ENCODE data around the gene POLR2L. TPM values are rescaled to one million over a fixed set of nuclear protein-coding genes. Genes with fewer than 3 reads are reported as not detected.

POLR2L gene
- total and polyA plus RNA-seq, 7 donors, result 34.9 to 198 (median 75.3) TPM

DNA sequence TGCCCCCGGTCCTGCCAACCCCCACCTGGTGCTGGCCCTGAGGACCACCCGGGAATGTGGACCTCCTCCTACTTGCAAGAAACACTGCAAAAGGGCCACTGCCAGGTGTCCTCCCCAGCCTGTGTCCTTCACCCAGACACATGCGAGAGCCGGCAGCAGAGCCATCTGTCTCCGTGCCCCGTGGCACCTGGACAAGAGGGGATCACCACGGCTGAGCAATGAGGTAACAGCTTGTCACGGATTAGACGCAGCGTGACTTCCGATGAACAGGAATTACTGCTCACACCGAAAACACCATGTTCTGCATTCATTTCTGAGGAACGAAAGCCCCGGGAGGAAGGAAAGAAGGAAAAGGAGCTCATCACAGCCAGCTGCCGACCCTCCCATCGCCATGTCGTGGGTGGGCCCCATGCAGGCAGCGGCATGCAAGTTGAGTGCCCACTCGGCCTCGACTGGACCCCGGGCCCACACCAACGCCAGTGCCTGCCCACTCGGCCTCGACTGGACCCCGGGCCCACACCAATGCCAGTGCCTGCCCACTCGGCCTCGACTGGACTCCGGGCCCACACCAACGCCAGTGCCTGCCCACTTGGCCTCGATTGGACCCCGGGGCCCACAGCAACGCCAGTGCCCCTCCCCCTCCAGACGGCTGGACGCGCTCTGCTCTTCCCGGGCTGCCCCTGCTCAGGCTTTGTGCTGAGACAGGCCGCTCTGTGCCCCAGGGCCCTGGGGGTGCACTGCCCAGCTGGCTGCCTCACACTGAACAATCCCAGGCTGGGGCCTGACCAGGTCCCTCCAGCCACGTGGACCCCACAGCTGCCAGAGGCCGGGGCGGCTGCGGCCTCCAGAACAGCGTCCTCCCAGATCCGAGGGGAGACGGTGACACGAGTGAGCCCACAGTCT is 46.2 kb upstream of the POLR2L start:
- H3K27ac ChIP-seq, result no peak overlapping the region
- intact Hi-C loops (cut with DNase I), result no loop called here
- H3K9me3 ChIP-seq, result no peaks in the 10 kb centered on the region
- DNase-seq, result no peak
- H3K36me3 ChIP-seq, result peaks cover 0 to 15% (median 5%) of the 10 kb centered on the region in 4 donors
- TF ChIP-seq, protein P1, sequence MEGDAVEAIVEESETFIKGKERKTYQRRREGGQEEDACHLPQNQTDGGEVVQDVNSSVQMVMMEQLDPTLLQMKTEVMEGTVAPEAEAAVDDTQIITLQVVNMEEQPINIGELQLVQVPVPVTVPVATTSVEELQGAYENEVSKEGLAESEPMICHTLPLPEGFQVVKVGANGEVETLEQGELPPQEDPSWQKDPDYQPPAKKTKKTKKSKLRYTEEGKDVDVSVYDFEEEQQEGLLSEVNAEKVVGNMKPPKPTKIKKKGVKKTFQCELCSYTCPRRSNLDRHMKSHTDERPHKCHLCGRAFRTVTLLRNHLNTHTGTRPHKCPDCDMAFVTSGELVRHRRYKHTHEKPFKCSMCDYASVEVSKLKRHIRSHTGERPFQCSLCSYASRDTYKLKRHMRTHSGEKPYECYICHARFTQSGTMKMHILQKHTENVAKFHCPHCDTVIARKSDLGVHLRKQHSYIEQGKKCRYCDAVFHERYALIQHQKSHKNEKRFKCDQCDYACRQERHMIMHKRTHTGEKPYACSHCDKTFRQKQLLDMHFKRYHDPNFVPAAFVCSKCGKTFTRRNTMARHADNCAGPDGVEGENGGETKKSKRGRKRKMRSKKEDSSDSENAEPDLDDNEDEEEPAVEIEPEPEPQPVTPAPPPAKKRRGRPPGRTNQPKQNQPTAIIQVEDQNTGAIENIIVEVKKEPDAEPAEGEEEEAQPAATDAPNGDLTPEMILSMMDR (IDR thresholded peaks at IDR 0.05), result no peak
- no peak for TF ChIP-seq POLR2A (IDR thresholded peaks at IDR 0.05)
- no peak for TF ChIP-seq EP300 (IDR thresholded peaks at IDR 0.05)
- no peak for TF ChIP-seq POLR2AphosphoS5 (IDR thresholded peaks at IDR 0.05)
- no peaks in the 10 kb centered on the region for H3K27me3 ChIP-seq
- WGBS, 2 donors, result 93 to 94% methylated on average over 45 of the region's 45 CpGs
- no peaks in the 10 kb centered on the region for H3K4me1 ChIP-seq
- no peak overlapping the region for H3K4me3 ChIP-seq

DNA sequence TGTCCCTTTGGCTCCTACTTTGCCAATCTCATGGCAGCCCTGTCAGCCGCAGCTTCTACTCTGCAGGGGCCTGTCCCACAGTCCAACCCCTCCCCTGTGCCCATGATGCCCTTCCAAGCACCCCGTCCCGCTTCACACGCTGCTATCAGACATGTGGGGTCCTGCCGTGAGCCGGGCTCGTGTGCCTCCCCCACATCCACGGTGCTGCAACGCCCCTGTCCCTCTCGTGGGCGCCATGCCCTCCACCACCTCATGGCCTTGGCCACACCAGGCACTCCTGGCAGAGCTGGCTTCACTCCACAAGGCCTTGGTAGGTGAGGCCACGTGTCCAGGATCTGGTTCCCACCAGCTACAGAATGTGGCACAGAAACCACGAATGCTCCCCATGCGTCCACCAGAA is 45.3 kb upstream of the POLR2L start:
- Histone ChIP-seq H3K9me3 (no peaks in the 10 kb centered on the region), H3K36me3 (peaks cover 0 to 24% (median 9%) of the 10 kb centered on the region in 4 donors), H3K4me1 (no peaks in the 10 kb centered on the region), H3K27me3 (no peaks in the 10 kb centered on the region), H3K27ac (no peak overlapping the region), H3K4me3 (no peak overlapping the region)
- intact Hi-C loops (cut with DNase I), result no loop called here
- no peak for DNase-seq
- 95 to 96% methylated on average over 14 of the region's 14 CpGs for WGBS, 2 donors
- no peak for TF ChIP-seq POLR2A (IDR thresholded peaks at IDR 0.05)
- TF ChIP-seq, protein P1 (IDR thresholded peaks at IDR 0.05), result no peak

DNA sequence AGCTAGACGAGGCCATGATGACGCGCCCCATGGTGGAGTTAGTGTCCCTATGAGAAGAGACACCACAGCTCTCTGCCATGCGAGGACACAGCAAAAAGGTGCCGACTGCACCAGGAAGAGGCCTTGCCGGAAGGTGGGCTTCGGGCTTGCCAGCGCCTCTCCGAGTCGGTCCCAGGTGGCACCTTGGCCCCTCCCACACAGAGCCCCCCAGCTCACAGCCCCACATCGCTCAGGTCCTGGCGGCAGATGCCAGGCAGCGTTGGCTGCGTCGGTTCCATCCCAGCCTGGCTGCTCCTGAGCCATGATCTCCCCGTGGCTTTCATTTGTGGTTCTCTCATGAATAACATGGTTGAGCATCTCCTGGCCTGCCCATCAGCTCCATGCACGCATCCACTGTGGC is 44.2 kb upstream of the POLR2L start:
- H3K27me3 ChIP-seq, result no peaks in the 10 kb centered on the region
- H3K9me3 ChIP-seq, result no peaks in the 10 kb centered on the region
- DNase-seq, result no peak
- intact Hi-C loops (cut with DNase I), result no loop called here
- no peak overlapping the region for H3K4me3 ChIP-seq
- H3K27ac ChIP-seq, result no peak overlapping the region
- TF ChIP-seq POLR2AphosphoS5 (IDR thresholded peaks at IDR 0.05), result no peak
- no peak for TF ChIP-seq EP300 (IDR thresholded peaks at IDR 0.05)
- no peak for TF ChIP-seq POLR2A (IDR thresholded peaks at IDR 0.05)
- TF ChIP-seq, protein P1 (IDR thresholded peaks at IDR 0.05), result no peak
- H3K4me1 ChIP-seq, result no peaks in the 10 kb centered on the region
- 97 to 98% methylated on average over 17 of the region's 17 CpGs for WGBS, 2 donors
- peaks cover 0 to 33% (median 9%) of the 10 kb centered on the region in 4 donors for H3K36me3 ChIP-seq

DNA sequence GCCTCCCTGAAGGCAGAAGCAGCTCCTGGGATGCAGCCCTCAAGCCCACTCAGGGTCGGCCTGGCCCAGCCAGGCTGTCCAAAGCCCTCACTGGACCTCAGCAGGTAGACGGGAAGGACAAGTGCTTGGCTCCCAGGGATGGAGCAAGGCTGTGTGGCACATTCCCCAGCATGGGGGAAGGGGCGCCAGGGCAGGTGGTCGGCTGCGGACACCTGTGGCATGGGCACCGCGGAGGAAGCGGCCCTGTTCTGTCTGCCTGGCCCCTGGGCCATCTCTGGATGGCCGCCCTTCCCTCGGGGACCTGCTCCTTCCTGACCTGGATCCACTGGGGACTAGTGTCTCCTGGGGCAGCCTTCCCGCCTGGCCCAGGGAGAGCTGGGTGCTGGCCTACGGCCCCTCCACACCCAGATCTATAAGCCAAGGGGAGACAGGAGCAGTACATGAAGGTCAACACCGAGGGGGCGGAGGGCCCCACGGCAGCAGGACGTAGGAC is 42.3 kb upstream of the POLR2L start:
- H3K27me3 ChIP-seq, result no peaks in the 10 kb centered on the region
- H3K27ac ChIP-seq, result no peak overlapping the region
- H3K4me3 ChIP-seq, result no peak overlapping the region
- WGBS, 2 donors, result 90% methylated on average over 16 of the region's 16 CpGs
- no peak for DNase-seq
- no peaks in the 10 kb centered on the region for H3K4me1 ChIP-seq
- intact Hi-C loops (cut with DNase I), result no loop called here
- no peaks in the 10 kb centered on the region for H3K9me3 ChIP-seq
- peaks cover 0 to 41% (median 10%) of the 10 kb centered on the region in 4 donors for H3K36me3 ChIP-seq
- no peak for TF ChIP-seq EP300 (IDR thresholded peaks at IDR 0.05)
- TF ChIP-seq, protein P1 (IDR thresholded peaks at IDR 0.05), result no peak
- no peak for TF ChIP-seq POLR2A (IDR thresholded peaks at IDR 0.05)
- no peak for TF ChIP-seq POLR2AphosphoS5 (IDR thresholded peaks at IDR 0.05)
